Right lobe of liver (tissue), 6 donors: ENCODE measurements around the gene CYBB. TPM values are rescaled to one million over a fixed set of nuclear protein-coding genes. Genes with fewer than 3 reads are reported as not detected.

ENCODE experiments used
- ATAC-seq, 4 donors: fragments of 200-7000 bp; cut with Tn5 transposase; one replicate each; pipeline ENCODE4 v1.9.1; 2020; ENCODE audit warnings: mild to moderate bottlenecking in 4 of 4, moderate library complexity in 4 of 4
- DNase-seq, 3 donors: peaks; one replicate each; pipeline ENCODE4 v3.0.0-alpha.2; 2020
- H3K27ac ChIP-seq, 3 donors: fragments of 200-600 bp; one replicate each; pipeline ENCODE4 v1.8.0; 2022
- H3K27me3 ChIP-seq, 2 donors: fragments of 200-600 bp; one replicate each; pipeline ENCODE4 v1.8.0; 2022
- H3K36me3 ChIP-seq, 4 donors: fragments of 200-600 bp; sonication (generic) in 1 of 4; one replicate each; pipeline versions ENCODE4 v1.5.1 to v1.8.0; 2017 to 2022; ENCODE audit warnings: control low read depth in 1 of 4
- H3K4me1 ChIP-seq, 4 donors: fragments of 200-600 bp; sonication (generic) in 1 of 4; one replicate each; pipeline versions ENCODE4 v1.5.1 to v1.8.0; 2017 to 2022; ENCODE audit warnings: control low read depth in 1 of 4
- H3K4me3 ChIP-seq, 3 donors: fragments of 200-600 bp; one replicate each; pipeline ENCODE4 v1.8.0; 2022
- H3K9me3 ChIP-seq, 4 donors: fragments of 200-600 bp; sonication (generic) in 1 of 4; one replicate each; pipeline versions ENCODE4 v1.5.1 to v1.8.0; 2017 to 2022; ENCODE audit warnings: control low read depth in 1 of 4
- POLR2A ChIP-seq: fragments of 450-650 bp; IDR thresholded peaks from one replicate; pipeline ENCODE4 v1.6.1; 2017; ENCODE audit warnings: antibody characterized with exemption, mild to moderate bottlenecking
- WGBS: methylation state at CpG from one replicate; pipeline ENCODE4 v1.1.6; 2018; ENCODE audit warnings: low coverage, low lambda C conversion rate; ENCODE audit not compliant: insufficient coverage; ENCODE audit errors: missing lambda C conversion rate; 5-methylcytosine and 5-hydroxymethylcytosine counted together
- intact Hi-C, 2 donors: fragments of 100-400 bp; cut with DNase I; formaldehyde crosslinking; loops; one replicate each; pipeline versions ENCODE4 v1.11.2 to v1.14.1; 2022
- total RNA-seq, 6 experiments: library from RNA; depleted of rRNA in 2 of 6; stranded (reverse); fragments of >200 nt in 2 of 6; fragmentation: NEBNext Ultra II Directional in 3 of 6; extraction: Animal tissue kit (Norgen Biotek cat#: 25700) in 3 of 6; gene quantifications; one replicate each; pipeline versions ENCODE4 v1.1.0 to v1.2.4, GENCODE V29; 2016 to 2023
- TF ChIP-seq, protein P1 (sequence below), 4 donors: fragments of 200-600 bp in 3 of 4; fragments of 450-650 bp in 1 of 4; IDR thresholded peaks; one replicate each; pipeline versions ENCODE4 v1.5.1 to v1.8.0; 2016 to 2022; ENCODE audit warnings: antibody characterized with exemption in 4 of 4, mild to moderate bottlenecking in 2 of 4
- donor health status: DM: no; HTN: yes; CAD: no.
- donor health status: DM: no; HTN: no; CAD: no.
- donor health status: DM: no; HTN: no; CAD: no.
- donor health status: DM: no; HTN: yes; CAD: no.
- donor health status: DM: no; HTN: yes; CAD: no.

The CYBB gene
- total RNA-seq, 6 experiments from 2014 or later: 5.7 to 39.4 (median 10.0) TPM

DNA sequence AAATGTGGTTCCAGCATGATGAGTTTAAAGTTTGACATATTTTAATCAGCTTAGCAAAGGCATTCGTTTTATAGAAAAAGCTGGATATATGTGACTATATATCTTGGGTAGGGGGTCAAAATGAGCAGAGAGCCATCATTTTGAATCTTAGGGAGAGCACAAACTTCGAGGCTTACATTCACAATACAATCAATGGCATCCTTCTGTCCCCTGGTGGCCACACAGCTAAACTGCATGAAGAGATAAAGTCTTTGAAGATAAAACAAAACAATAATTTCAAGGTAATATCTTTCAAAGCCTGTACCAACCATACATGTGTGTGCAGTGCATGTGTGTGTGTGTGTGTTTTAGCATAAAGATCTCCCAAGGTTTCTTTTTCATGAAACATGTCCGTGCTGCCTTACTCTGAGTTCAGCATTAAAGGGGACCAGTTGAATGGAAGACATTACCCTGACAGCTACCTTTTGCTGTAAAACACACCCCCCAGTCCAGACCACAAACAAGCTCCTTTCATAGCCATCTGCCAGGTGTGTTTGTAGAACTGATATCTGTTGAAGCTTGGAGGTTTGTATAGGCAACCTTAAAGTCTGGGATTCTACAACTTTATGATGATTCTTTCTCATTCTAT is 45.5 kb downstream of the CYBB start:
- H3K9me3 ChIP-seq: no peaks in the 10 kb centered on the region
- DNase-seq: peak in 1 of 3 donors; percentile 46
- no peak overlapping the region for H3K4me3 ChIP-seq
- intact Hi-C loops: no loop called here
- peak; percentile 79 to 92 (median 88) for ATAC-seq
- H3K27me3 ChIP-seq: no peaks in the 10 kb centered on the region
- H3K36me3 ChIP-seq: no peaks in the 10 kb centered on the region
- TF ChIP-seq POLR2A: no peak
- TF ChIP-seq, protein P1, sequence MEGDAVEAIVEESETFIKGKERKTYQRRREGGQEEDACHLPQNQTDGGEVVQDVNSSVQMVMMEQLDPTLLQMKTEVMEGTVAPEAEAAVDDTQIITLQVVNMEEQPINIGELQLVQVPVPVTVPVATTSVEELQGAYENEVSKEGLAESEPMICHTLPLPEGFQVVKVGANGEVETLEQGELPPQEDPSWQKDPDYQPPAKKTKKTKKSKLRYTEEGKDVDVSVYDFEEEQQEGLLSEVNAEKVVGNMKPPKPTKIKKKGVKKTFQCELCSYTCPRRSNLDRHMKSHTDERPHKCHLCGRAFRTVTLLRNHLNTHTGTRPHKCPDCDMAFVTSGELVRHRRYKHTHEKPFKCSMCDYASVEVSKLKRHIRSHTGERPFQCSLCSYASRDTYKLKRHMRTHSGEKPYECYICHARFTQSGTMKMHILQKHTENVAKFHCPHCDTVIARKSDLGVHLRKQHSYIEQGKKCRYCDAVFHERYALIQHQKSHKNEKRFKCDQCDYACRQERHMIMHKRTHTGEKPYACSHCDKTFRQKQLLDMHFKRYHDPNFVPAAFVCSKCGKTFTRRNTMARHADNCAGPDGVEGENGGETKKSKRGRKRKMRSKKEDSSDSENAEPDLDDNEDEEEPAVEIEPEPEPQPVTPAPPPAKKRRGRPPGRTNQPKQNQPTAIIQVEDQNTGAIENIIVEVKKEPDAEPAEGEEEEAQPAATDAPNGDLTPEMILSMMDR (IDR thresholded peaks at IDR 0.05): peak; percentile 82 to 96 (median 89)
- 4% methylated on average over 3 of the region's 3 CpGs for WGBS
- peaks cover 0 to 10% (median 0%) of the 10 kb centered on the region in 4 donors for H3K4me1 ChIP-seq
- H3K27ac ChIP-seq: peak overlapping the region in 1 of 3 donors; percentile 4

DNA sequence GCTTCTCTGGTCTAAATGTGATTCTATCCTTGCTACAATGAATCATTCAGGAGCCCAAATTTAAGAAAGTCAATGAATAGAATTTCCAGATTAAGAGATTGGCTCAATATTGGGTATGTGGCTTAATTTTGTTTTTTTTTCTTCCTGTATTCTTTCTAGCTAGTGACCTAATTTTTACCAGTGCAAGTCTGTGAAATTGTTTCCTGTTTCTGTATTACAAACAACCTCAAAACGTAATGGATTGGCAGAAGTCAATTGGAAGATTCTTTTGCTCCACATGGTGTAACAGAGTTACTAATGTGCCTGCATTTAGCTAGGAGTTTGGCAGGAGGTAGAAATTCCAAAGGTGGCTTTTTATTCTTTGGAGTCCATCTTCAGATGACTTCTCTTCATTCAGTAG is 49.9 kb downstream of the CYBB start:
- intact Hi-C loops: no loop called here
- no peak overlapping the region for H3K27ac ChIP-seq
- H3K9me3 ChIP-seq: no peaks in the 10 kb centered on the region
- H3K4me3 ChIP-seq: no peak overlapping the region
- peaks cover 0 to 11% (median 0%) of the 10 kb centered on the region in 4 donors for H3K4me1 ChIP-seq
- no peak for ATAC-seq
- no peak for DNase-seq
- TF ChIP-seq POLR2A: no peak
- TF ChIP-seq, protein P1 (IDR thresholded peaks at IDR 0.05): no peak
- no peaks in the 10 kb centered on the region for H3K27me3 ChIP-seq
- no peaks in the 10 kb centered on the region for H3K36me3 ChIP-seq
- WGBS: 10% methylated on average over 1 of the region's 1 CpG

DNA sequence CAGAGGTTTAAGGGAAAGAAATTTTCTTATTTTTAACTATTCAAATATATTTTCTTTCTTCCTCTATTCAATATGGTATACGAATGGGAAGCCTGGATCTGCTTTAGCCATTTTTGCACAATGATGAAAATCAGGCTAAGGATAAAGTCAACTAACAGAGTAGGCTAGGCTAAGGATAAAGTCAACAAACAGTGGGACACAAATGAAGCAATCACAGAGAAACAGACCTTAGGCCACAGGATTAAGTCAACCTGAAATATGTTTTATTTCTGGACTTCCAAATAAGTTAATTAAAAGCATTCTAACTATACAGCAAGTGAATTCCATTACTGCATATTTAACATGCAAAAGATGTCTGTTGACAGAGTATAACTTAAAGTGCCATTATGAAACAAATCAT is 50.5 kb downstream of the CYBB start:
- WGBS: 22% methylated on average over 1 of the region's 1 CpG
- Histone ChIP-seq H3K4me1 (peaks cover 0 to 8% (median 0%) of the 10 kb centered on the region in 4 donors), H3K9me3 (no peaks in the 10 kb centered on the region), H3K36me3 (no peaks in the 10 kb centered on the region), H3K27ac (no peak overlapping the region), H3K4me3 (no peak overlapping the region), H3K27me3 (no peaks in the 10 kb centered on the region)
- intact Hi-C loops: no loop called here
- ATAC-seq (peak; percentile 82 to 90 (median 84)), DNase-seq (no peak)
- TF ChIP-seq, protein P1 (IDR thresholded peaks at IDR 0.05): no peak
- TF ChIP-seq POLR2A: no peak

DNA sequence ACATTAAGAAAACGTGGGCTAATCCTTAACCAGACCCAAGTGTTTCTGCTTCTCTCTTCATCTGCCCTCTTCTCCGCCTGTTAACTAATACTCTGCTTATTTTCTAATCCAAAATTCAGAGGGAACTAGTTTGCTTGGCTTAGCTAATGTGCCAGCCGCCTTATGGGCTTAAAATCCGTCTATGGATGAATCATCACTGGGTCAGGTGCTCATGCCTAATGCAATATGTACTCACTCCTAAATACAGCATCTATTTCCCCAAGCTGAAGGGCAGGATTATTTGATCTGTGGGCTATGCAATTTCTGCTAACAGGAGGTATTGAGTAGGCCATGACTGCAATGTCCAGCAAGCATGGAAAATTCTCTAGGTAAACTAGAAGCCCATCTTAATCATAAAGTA is 55.1 kb downstream of the CYBB start:
- H3K4me3 ChIP-seq: no peak overlapping the region
- intact Hi-C loops: no loop called here
- 48% methylated on average over 4 of the region's 4 CpGs for WGBS
- peaks cover 0 to 8% (median 0%) of the 10 kb centered on the region in 4 donors for H3K4me1 ChIP-seq
- peaks cover 0 to 6% (median 2%) of the 10 kb centered on the region in 4 donors for H3K36me3 ChIP-seq
- no peak overlapping the region for H3K27ac ChIP-seq
- TF ChIP-seq POLR2A: no peak
- DNase-seq: no peak
- H3K9me3 ChIP-seq: no peaks in the 10 kb centered on the region
- no peaks in the 10 kb centered on the region for H3K27me3 ChIP-seq
- ATAC-seq: peak in 1 of 4 donors; percentile 48

DNA sequence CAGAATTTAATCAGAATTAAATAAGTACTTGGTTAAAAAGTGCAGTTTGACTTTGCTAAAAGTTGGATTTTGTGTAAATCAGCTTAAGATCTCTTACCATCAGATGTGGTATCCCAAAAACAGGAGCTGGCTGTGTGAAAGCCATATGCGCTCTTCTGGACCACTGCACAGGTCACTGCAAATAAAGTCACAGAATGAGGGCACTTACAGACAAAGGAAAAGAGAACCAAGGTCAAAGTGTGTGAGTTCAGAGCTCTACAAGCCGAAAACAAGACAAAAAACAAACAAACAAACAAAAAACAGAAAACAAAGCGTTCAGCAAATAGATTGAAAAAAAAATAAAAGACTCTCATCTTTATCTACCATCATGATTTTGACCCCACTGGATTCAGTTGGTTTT is 61.1 kb downstream of the CYBB start:
- Histone ChIP-seq H3K27me3 (no peaks in the 10 kb centered on the region), H3K9me3 (no peaks in the 10 kb centered on the region), H3K36me3 (peaks cover 0 to 6% (median 2%) of the 10 kb centered on the region in 4 donors), H3K27ac (no peak overlapping the region), H3K4me1 (no peaks in the 10 kb centered on the region), H3K4me3 (no peak overlapping the region)
- intact Hi-C loops: no loop called here
- WGBS: 68% methylated on average over 2 of the region's 3 CpGs
- ATAC-seq: no peak
- DNase-seq: no peak
- TF ChIP-seq, protein P1 (IDR thresholded peaks at IDR 0.05): no peak
- no peak for TF ChIP-seq POLR2A
